EH (cell line): ENCODE measurements around the gene SLC22A4.

Experiments used
- DNase-seq: peaks from one replicate; pipeline ENCODE4 v3.0.0-alpha.2; 2015; ENCODE audit warnings: low read depth

Gene SLC22A4

GRCh38 chr5:132293992-132294727 lies at the start of gene SLC22A4:
TSS of gene SLC22A4 (plus strand) at chr5:132294394. CDS start at chr5:132294617, 223 bp downstream.
- DNase-seq, result peak; percentile 96

GRCh38 chr5:132245593-132245992 lies 48.6 kb upstream of the SLC22A4 start:
- no peak for DNase-seq

GRCh38 chr5:132246806-132247205 lies 47.4 kb upstream of the SLC22A4 start:
- DNase-seq, result no peak

- no peak for DNase-seq
Observed at GRCh38 chr5:132250547-132250946, 43.6 kb upstream of the SLC22A4 start.

- DNase-seq, result no peak
Observed at GRCh38 chr5:132251220-132251725, 42.9 kb upstream of the SLC22A4 start.

GRCh38 chr5:132253008-132253441 lies 41.2 kb upstream of the SLC22A4 start:
- no peak for DNase-seq

DNA sequence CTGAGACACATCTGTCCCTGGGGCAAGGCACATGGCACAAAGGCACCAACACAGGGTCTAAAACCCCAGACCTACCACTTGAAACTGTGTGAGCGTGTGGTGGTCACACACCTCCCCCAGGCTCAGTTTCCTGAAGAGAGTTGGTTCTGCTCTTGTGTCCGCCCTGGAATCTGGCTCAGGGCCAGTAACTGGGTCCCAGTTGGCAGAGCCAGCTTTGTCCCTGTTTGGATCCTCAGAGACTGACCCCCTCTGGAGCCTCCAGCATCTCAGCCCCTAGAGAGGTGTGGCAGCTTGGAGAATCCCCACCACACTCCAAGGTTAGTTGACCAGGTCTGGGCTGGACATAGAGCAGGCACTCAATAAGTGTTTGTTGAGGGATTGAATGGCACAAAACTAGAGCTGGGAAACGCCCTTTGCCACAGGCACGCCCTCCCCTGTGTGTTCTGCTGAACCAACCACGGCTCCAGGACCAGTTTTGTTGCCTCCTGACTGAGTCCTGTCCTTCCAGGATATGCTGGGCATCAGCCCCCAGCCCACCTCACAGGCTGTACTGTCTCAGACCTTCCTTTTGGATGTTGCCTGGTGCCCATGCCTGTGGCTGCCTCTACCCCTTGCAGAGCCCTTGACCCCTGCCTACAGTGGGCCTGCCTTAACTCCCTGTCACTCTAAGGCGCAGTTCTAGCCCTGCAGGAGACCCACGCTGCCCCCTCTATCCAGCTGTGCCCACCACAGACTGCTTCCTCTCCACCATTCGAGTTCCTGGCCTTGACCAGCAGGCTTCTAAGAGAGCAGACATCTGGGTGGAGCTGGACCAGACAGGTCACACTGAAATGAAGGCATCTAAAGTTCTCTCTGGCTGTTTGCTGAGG lies 40.5 kb upstream of the SLC22A4 start:
- no peak for DNase-seq

- no peak for DNase-seq
Observed at GRCh38 chr5:132254321-132254977, 39.7 kb upstream of the SLC22A4 start.

DNA sequence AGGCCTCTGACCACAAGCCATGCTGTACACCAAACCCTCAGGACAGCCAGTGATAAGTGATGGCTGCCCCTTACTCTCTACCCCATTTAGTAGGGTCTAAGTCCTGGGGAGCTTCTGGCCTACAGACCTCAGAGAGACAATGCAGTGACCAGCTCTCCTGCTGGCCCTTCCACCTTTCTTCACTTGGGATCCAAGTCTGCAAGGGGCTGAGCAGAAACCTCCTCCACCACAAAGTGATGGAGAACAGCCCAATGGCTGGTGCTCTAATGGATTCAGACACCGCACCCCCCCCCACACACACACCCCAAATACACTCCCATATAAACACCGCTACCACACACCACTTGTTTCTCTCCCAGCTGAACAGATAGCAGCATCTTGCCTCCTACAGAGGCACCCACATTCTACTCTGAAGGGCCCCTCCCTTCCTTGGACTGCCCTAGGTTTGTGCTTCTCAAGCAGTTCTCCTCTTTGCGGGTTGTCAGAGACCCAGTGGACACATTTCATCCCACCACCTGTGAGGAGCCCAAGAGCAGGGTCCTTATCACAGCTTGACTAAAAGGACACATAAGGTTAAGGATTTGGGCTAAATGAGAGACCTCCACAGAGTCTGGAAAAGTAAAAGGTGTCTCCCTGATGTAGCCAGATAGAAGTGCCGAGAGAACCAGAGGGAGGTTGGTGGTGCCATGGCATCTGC lies 38.0 kb upstream of the SLC22A4 start:
- no peak for DNase-seq

- DNase-seq, result no peak
Observed at GRCh38 chr5:132256783-132257130, 37.4 kb upstream of the SLC22A4 start.

DNA sequence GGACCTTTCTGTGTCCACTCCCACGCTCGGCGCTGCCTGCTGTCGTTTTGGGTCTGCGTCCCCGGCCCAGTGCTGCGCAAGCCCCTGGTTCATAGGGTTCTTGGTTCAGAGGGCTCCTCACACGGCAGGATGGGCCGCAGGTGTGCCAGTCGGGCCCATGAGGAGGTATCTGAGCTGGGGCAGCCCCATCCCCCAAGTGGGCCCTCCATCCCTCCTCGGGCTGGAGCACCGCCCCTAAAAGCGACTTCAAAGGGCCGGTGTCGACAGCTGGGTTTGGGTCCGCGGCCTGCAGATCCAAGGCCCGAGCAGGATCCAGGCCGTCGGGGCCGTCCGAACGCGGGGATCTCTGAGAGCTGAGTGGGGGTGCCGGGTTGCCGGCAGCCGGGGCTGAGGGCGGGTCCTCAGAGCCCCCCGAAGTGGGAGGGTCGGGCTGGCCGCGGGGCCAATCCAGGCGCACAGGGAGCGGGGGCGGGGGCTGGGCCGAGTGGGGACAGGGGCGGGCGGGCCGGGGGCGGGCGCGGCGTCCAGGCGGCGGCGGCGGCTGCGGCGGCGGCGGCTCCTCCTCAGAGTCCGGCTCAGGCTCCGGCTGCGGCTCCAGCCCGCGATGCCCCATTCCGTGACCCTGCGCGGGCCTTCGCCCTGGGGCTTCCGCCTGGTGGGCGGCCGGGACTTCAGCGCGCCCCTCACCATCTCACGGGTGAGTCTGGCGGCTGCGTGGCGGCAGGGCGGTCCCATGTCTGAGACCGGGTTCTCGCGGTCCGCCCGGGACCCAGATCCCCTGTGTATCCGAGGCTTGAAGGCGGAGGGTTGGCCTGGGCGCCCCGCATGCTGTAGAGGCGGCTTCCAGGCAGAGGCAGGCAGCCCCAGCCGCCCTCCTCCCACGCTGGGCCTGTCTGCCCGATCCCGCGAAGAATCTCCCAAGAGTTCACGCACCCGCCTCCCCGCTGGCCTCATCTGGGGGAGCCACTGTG lies 36.8 kb upstream of the SLC22A4 start, which contains the start of gene PDLIM4:
TSS of gene PDLIM4 (plus strand) at position 566 of the 971 bp plus-strand sequence. CDS start at position 605, 39 bp downstream.
- DNase-seq, result peak; percentile 51

- DNase-seq, result peak; percentile 66
Observed at GRCh38 chr5:132258102-132259068, 35.8 kb upstream of the SLC22A4 start.

DNA sequence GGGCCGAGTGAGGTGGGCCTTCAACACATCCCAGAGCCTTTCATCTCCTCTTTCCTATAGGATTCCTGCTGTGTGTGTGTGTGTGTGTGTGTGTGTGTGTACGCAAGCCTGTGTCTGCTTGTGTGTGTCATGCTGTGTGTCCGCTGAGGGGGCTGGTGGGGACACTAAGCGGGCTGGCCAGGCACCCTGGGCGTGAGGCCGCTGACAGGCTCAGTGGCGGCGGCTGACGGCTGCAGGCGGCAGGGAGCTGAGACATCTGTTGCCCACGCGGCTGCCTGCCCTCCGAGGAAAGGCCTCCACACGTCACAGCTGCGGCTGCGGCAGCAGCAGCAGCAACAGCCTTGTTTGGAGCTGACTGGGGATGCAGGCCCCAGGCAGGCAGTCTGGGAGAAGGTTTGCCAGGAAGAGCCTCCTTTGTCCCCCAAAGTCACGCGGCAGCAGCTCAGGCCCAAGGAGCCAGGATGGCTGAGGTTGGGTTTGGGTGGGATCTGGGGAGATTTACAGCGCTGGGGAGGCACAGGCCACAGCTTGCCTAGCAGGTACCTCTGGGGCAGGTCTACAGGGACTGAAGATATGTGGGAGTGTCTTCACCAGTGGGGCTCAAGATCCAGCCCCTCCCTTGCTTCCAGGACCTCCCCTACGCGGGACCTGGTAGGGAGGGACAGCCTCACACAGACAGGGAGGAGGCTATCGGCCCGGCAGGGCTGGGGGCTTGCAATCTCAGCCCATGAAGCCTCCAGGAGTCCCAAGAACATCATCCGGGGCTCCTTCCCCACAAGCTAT lies 34.9 kb upstream of the SLC22A4 start:
- DNase-seq, result peak; percentile 93

DNA sequence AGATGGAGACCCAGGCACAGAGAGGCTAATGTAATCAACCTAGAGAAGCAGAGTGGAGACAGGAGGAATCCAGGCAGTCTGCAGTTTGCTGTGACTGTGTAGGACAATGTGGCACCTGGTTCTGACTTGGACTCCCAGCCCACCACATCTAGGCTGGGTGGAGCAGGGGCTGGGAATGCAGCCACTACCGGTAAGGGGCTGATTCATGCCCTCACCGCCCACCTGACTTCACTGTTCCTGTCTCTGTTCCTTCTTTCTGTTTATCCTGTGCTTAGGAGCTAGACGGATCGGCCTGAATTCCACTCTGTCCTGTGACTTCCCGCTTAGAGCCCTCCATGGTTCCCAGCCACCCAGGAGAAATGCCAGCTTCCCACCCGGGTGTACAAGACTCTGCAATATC lies 34.1 kb upstream of the SLC22A4 start:
- no peak for DNase-seq

DNA sequence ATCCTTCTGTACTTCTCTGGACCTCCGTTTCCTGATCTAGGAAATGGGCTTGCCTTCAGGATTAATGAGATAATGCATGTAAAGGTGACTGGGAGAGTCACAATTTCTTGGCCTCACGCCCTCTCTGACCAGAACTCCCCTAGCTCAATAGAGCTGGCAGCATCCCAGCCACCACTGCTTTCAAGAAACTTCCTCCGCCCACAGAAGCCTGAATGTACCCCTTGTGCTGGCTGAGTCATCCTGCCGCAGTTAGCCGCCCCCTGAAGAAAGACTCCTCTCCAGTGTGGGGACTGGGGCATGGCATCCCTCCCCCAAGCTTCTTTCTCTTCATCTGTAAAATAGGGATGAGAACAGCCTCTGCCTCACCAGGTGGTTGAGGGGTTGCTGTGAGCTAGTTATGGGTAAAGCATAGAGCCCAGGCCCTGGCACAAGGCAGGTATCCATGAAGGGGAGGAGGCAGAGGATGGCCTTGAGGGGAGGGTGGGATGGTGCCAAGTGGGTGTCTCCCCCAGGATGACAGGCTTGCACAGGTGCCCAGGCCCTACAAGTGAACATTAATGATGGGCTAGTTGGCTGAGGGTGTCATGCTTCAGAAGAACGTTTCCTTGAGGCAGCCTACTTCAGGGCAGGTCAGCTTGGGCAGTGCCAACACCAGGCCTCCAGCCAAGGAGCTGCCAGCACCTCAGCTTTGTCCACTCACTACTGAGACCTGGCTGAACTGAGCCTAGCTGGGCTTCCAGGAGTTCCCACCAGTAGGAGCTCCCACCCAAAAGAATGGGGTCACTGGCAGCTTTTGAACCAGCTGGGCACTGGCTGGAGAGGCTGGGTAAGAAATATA lies 33.3 kb upstream of the SLC22A4 start:
- DNase-seq, result peak; percentile 87

DNA sequence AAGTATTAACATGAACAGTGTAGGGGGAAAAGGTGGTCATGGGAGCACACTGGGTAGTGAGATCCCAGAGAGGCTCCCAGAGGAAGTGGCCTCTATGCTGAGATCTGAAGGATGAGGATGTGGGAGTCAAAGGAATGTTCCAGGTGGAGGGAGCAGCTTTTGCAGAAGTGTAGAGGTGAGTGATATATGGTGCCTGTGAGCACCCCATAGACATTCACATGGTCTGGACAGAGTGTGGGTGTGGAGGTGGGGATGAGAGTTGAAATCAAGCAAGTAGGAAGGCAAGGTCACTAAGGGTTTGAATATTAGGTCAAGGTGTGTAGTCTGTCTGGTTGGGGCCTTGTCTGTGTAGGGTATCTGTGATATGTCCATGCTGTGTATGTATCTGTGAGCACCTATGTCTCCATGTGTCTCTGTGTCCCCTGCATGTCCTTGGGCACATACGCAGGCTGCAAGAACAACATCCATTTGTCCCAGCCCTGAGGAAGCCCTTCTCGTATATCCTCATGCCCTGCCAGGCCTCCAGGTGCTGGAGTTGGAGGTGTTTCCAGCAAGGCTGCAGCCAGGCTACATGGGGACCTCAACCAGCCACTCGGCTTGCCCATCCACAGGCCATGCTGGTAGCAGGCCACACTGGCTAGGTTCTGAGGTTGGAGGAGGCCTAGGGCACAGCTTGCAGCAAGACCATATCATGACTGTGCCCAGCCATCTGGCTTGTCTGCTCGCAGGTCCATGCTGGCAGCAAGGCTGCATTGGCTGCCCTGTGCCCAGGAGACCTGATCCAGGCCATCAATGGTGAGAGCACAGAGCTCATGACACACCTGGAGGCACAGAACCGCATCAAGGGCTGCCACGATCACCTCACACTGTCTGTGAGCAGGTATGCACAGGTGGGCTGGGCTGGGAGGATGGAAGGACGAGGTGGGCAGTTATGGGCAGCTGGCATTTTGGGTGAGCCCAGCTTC lies 32.0 kb upstream of the SLC22A4 start:
- DNase-seq, result no peak
